Calu3 (cell line): ENCODE measurements around the gene RND1. TPM values are rescaled to one million over a fixed set of nuclear protein-coding genes. Genes with fewer than 3 reads are reported as not detected.

Experiments
- BruUV-seq: library from RNA; stranded (reverse); fragments of 400-500 nt; replicated peaks from 2 replicates; lab custom pipeline; 2021; lab: Mats Ljungman, UMichigan
- CTCF ChIA-PET: fragments of 300-600 bp; sonication (Branson Sonifier 250); formaldehyde crosslinking; loops from one replicate; lab custom pipeline; 2022; ENCODE audit warnings: antibody characterized with exemption; lab: Charles Lee
- DNase-seq: peaks from one replicate; pipeline ENCODE4 v3.0.0; 2022
- H3K27ac Mint-ChIP-seq: one replicate; pipeline ENCODE4 v1.8.0; 2022; ENCODE audit warnings: mixed read lengths; ENCODE audit not compliant: unreplicated experiment
- H3K27me3 Mint-ChIP-seq: one replicate; pipeline ENCODE4 v1.8.0; 2022; ENCODE audit warnings: mixed read lengths; ENCODE audit not compliant: unreplicated experiment
- H3K36me3 Mint-ChIP-seq: one replicate; pipeline ENCODE4 v1.8.0; 2022; ENCODE audit warnings: mild to moderate bottlenecking, moderate library complexity, mixed read lengths; ENCODE audit not compliant: insufficient read depth, unreplicated experiment
- H3K4me1 Mint-ChIP-seq: one replicate; pipeline ENCODE4 v1.8.0; 2022; ENCODE audit warnings: mild to moderate bottlenecking, low read depth, mixed read lengths; ENCODE audit not compliant: unreplicated experiment
- H3K4me3 Mint-ChIP-seq: one replicate; pipeline ENCODE4 v1.8.0; 2022; ENCODE audit warnings: mild to moderate bottlenecking, low read depth, moderate library complexity, mixed read lengths; ENCODE audit not compliant: unreplicated experiment
- H3K9me3 Mint-ChIP-seq: one replicate; pipeline ENCODE4 v1.8.0; 2022; ENCODE audit warnings: low read depth, mixed read lengths; ENCODE audit not compliant: unreplicated experiment
- CTCF ChIP-seq: fragments of 200-600 bp; IDR thresholded peaks from one replicate; pipeline ENCODE4 v1.8.0; 2022; ENCODE audit warnings: antibody characterized with exemption; ENCODE audit not compliant: unreplicated experiment
- intact Hi-C: fragments of 100-400 bp; cut with micrococcal nuclease; formaldehyde crosslinking; loops from one replicate; pipeline ENCODE4 v1.10.0; 2022; ENCODE audit not compliant: unreplicated experiment
- total RNA-seq: library from RNA; stranded (reverse); gene quantifications from 2 replicates; pipeline ENCODE4 v1.2.3, GENCODE V29; 2022

RND1 gene
- total RNA-seq, 1 experiment from 2014 or later, result 14.2 TPM

GRCh38 chr12:48824112-48824511 lies 41.6 kb downstream of the RND1 start:
- Mint-ChIP-seq H3K27me3 (no peaks in the 10 kb centered on the region), H3K9me3 (no peaks in the 10 kb centered on the region), H3K36me3 (peaks cover 8% of the 10 kb centered on the region), H3K4me3 (no peak overlapping the region), H3K27ac (no peak overlapping the region), H3K4me1 (no peaks in the 10 kb centered on the region)
- intact Hi-C loops, result no loop called here
- TF ChIP-seq CTCF, result no peak
- BruUV-seq, result no TSS peak
- CTCF ChIA-PET, result no interaction called here
- DNase-seq, result no peak

- CTCF ChIA-PET, result interaction anchor here (0.9 kb wide), 1 partner anchor 27 kb away, joined by 3 read pairs; no protein-coding TSS in a partner anchor
- H3K27me3 Mint-ChIP-seq, result no peaks in the 10 kb centered on the region
- DNase-seq, result no peak
- H3K9me3 Mint-ChIP-seq, result no peaks in the 10 kb centered on the region
- BruUV-seq, result no TSS peak
- intact Hi-C loops, result no loop called here
- peaks cover 12% of the 10 kb centered on the region for H3K36me3 Mint-ChIP-seq
- no peaks in the 10 kb centered on the region for H3K4me1 Mint-ChIP-seq
- no peak overlapping the region for H3K27ac Mint-ChIP-seq
- no peak overlapping the region for H3K4me3 Mint-ChIP-seq
- no peak for TF ChIP-seq CTCF
Measured at GRCh38 chr12:48823281-48823680, 42.4 kb downstream of the RND1 start.

- intact Hi-C loops, result no loop called here
- TF ChIP-seq CTCF, result no peak
- Mint-ChIP-seq H3K4me3 (no peak overlapping the region), H3K27me3 (no peaks in the 10 kb centered on the region), H3K36me3 (peaks cover 16% of the 10 kb centered on the region), H3K9me3 (no peaks in the 10 kb centered on the region), H3K27ac (no peak overlapping the region), H3K4me1 (no peaks in the 10 kb centered on the region)
- CTCF ChIA-PET, result interaction anchor here (0.7 to 0.9 kb wide), 2 partner anchors 27 to 213 kb away, joined by 3 read pairs; no protein-coding TSS in a partner anchor
- BruUV-seq, result no TSS peak
- no peak for DNase-seq
Measured at GRCh38 chr12:48822711-48823110, 43.0 kb downstream of the RND1 start.

- CTCF ChIA-PET, result interaction anchor here (0.7 kb wide), 1 partner anchor 214 kb away, joined by 3 read pairs; no protein-coding TSS in a partner anchor
- no peak overlapping the region for H3K4me3 Mint-ChIP-seq
- no peaks in the 10 kb centered on the region for H3K9me3 Mint-ChIP-seq
- no peak overlapping the region for H3K27ac Mint-ChIP-seq
- intact Hi-C loops, result no loop called here
- H3K4me1 Mint-ChIP-seq, result no peaks in the 10 kb centered on the region
- no peak for TF ChIP-seq CTCF
- no peaks in the 10 kb centered on the region for H3K27me3 Mint-ChIP-seq
- BruUV-seq, result no TSS peak
- no peak for DNase-seq
- peaks cover 21% of the 10 kb centered on the region for H3K36me3 Mint-ChIP-seq
Measured at GRCh38 chr12:48822139-48822538, 43.5 kb downstream of the RND1 start.
